NCI-H748 (cell line): ENCODE data around the gene OXCT1.

Source experiments
- DNase-seq: peaks from one replicate; lab custom pipeline; 2025; ENCODE audit not compliant: unreplicated experiment; lab: John Stamatoyannopoulos, UW

The OXCT1 gene

GRCh38 chr5:41869724-41870626 is at the start of gene OXCT1:
OXCT1 (minus strand) TSS chr5:41870425; CDS start chr5:41870358, 67 bp downstream.
- DNase-seq: peak; percentile 99

GRCh38 chr5:41918105-41918504 is 47.9 kb upstream of the OXCT1 start:
- no peak for DNase-seq

DNA sequence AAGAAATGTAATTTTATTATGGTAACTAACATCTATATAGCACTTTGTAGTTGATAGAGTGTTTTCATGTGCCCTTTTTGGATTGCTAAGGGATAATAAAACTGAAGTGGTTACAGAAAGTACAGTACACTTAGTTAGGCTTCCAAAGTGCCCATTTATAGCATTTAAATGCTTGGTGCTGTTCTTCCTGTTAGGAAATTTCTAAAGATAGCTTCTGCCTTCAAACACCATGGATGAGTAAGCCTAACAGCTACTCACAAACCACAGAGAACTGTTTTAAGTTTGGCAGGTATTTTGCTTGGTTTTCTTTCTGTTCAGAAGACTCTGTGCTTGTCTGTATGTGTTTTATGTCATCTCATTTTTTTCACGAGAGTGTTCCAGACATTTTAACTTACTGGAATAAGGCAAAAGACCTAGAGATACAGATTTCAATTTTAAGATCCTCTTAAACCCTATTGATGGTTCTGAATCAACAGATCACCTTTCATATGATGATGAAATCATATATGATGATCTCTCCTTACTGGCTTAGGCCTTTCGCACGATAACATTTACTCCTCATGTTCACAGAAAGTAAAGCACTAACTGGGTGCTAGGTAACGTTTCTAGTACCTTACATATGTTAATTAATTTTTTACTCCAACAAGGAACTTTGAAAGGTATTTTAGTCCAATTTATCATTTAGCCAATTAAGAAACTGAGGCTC is 38.3 kb upstream of the OXCT1 start:
- no peak for DNase-seq

DNA sequence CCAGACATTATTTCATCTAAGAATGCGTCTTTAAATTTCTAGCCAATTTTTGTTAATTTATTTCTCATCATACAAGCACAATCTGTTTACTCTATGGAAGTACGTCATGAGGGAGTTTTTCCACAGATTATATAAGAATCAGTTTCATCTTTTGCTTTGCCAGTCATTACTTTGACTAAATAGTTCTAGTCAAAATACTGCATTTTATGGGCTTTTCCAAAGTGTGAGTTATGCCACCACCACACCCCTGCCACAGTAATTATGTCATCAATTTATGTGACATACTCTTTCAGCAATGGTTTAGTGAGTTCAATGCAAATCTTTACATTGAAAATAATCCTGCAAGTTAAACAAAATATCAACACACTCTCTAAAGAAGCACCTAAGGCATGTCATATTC is 35.9 kb upstream of the OXCT1 start:
- DNase-seq: no peak

- DNase-seq: peak; percentile 100
These were observed 33.9 kb upstream of the OXCT1 start, which contains the start of gene RIMOC1 for GRCh38 chr5:41903892-41904799. RIMOC1 (plus strand) TSS chr5:41904344; CDS start chr5:41904368, 24 bp downstream.

GRCh38 chr5:41903382-41903891 is 33.2 kb upstream of the OXCT1 start:
- DNase-seq: peak; percentile 44

- DNase-seq: no peak
These were observed 26.0 kb upstream of the OXCT1 start for GRCh38 chr5:41896230-41896629.

GRCh38 chr5:41893074-41893851 is 23.0 kb upstream of the OXCT1 start:
- DNase-seq: no peak

GRCh38 chr5:41892031-41892430 is 21.8 kb upstream of the OXCT1 start:
- DNase-seq: no peak

DNA sequence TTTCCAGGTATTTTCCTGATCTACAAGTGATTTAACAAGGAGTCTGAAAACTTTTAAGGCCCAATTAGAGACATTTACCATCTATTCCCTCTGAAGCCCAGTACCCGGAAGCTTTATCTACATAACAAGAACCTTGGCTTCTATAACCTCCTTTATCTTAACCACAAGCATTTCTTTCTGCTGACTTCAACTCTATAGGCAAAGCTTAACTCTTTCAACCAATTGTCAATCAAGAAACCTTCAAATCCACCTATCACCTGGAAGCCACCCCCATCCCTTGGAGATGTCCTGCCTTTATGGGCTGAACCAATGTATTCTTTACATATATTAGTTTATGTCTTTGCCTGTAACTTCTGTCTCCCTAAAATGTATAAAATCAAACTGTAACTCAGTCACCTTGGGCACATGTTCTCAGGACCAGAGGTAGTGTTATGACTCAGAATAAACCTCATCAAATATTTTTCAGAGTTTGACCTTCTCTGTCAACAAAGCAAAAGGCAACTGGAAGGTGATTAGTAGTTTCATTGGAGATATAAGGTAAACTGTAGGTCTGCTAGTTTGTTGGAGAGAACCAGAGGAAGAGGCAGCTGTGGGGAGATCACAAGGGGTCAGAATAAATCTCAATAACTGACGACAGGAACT is 21.0 kb upstream of the OXCT1 start:
- DNase-seq: no peak

- DNase-seq: no peak
These were observed 15.1 kb upstream of the OXCT1 start for GRCh38 chr5:41885286-41885685.

- no peak for DNase-seq
These were observed 13.7 kb upstream of the OXCT1 start for GRCh38 chr5:41883936-41884335.

GRCh38 chr5:41883243-41883642 is 13.0 kb upstream of the OXCT1 start:
- no peak for DNase-seq

DNA sequence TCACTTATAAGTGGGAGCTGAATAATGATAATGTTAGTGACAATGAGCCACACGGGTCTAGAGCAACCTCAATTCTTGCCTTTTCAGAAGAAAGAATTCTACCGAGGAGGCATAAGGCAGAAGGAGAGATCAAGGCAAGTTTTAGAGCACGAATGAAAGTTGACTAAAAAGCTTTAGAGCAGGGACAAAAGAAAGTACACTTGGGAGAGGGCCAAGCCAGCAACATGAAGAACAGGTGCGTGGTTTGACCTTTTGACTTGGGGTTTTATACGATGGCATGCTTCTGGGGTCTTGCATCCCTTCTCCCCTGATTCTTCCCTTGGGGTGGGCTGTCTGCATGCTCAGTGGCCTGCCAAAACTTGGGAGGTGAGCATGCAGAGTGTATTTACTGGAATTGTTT is 12.5 kb upstream of the OXCT1 start:
- DNase-seq: no peak

DNA sequence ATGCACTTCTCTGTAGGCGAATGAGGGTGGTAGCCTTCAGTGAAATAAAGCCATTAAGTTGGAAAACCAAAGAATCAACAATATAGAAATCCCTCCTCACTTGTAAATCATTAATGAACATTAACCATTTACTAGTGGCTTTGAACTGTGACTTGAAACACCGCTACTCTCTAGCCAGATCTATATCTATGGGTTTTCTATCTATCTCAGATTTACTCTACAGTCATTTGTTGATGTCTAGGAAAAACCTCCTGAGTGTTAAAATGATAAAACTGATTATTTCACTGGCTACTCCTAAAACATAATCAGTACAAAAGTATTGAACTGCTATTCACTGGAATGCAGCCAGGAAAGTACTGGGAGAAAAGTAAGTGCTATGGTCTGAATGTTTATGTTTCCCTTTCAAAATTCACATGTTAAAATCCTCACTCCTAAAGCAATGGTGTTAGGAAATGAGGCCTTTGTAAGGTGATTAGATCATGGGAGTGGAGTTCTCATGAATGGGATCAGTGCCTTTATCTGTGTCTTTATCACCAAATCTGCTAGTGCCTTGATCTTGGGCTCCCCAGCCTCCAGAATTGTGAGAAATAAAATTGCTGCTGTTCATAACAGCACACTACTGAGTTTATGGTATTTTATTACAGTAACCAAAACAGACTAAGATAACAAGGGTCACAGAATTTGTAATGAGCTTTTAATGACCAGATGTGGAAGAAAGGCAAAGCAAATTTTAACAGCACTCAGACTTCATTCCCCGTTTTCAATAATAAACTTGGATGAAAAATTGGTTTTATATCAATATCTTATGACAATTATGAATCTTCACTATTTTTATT is 8.6 kb upstream of the OXCT1 start:
- DNase-seq: no peak

GRCh38 chr5:41878173-41878572 is 7.9 kb upstream of the OXCT1 start:
- DNase-seq: no peak

- DNase-seq: no peak
These were observed 7.2 kb upstream of the OXCT1 start for GRCh38 chr5:41877408-41877807.

DNA sequence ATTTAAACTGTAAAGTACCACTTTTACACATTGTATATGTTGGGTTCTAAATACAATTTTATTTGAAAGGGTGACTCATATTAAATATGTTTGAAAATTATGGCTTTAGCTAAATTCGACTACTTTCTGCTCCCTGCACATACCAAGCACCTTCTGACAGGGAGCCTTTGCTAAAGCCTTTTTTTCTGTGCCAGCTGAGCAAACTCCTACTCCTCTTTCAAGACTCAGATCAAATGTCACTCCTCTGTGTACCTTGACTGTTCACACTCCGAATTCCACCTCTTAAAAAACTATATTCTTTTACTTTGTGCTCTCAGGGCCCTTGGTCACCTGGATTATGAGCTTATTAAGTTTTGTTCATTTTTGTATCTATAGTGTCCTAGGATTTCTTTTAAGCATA is 6.5 kb upstream of the OXCT1 start:
- DNase-seq: peak; percentile 27

DNA sequence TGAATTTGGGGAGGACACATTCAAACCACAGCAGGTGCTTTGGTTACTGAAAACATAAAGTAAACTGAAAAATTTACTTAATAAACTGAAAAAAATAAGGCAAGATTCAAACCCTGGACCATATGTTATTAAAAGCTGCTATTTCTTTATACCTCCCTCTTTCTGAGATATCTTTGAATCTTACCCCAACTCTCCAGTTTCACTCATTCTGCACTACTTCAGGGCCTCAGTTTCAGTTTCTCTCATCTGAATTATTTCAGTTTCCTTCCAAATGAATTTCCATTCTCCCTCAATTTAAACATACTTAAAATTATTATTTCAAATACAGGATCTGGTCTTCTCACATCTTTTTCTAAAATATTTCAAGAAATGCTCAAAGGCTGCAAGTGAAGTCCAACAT is 4.9 kb upstream of the OXCT1 start:
- no peak for DNase-seq
